Duodenal mucosa (tissue), 2 donors: Measurements from ENCODE around the gene MAN2A1.

Experiments
- H3K27ac ChIP-seq: one replicate; pipeline ENCODE4 v1.7.0; 2013; ENCODE audit warnings: low read depth, low read length
- H3K27me3 ChIP-seq, 2 donors: one replicate each; pipeline ENCODE4 v1.7.0; 2013; ENCODE audit warnings: low read length in 2 of 2, control low read depth in 1 of 2; ENCODE audit not compliant: insufficient read depth in 2 of 2, control insufficient read depth in 1 of 2
- H3K36me3 ChIP-seq, 2 donors: one replicate each; pipeline ENCODE4 v1.7.0; 2013; ENCODE audit warnings: low read length in 2 of 2, control low read depth in 1 of 2; ENCODE audit not compliant: insufficient read depth in 2 of 2, control insufficient read depth in 1 of 2
- H3K4me1 ChIP-seq, 2 donors: one replicate each; pipeline ENCODE4 v1.7.0; 2013; ENCODE audit warnings: low read length in 2 of 2, control low read depth in 1 of 2; ENCODE audit not compliant: insufficient read depth in 2 of 2, control insufficient read depth in 1 of 2
- H3K4me3 ChIP-seq, 2 donors: one replicate each; pipeline ENCODE4 v1.7.0; 2013; ENCODE audit warnings: low read length in 2 of 2, low read depth in 1 of 2
- H3K9ac ChIP-seq, 2 donors: one replicate each; pipeline ENCODE4 v1.7.0; 2013; ENCODE audit warnings: low read length in 2 of 2, low read depth in 1 of 2
- H3K9me3 ChIP-seq, 2 donors: one replicate each; pipeline ENCODE4 v1.7.0; 2013; ENCODE audit warnings: low read length in 2 of 2, control low read depth in 1 of 2; ENCODE audit not compliant: control insufficient read depth in 1 of 2

The MAN2A1 gene

DNA sequence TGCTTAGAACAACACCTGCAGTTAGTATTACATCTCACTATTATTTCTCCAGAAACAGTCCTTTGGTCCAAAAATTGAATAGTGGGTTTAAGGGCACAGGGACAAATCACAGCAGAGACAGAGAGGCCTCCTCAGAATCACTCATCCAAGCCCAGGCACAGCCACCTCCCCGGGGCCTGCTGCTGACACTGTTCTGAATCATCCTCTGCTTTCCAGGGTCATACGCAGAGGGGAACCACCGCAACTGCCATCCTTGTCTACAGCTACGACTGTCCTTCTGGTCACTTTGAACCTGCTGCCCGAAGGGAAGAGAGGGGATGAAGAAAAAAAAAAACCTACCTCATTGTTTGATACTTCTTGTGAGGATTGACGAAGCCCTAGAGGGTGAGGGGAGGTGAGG lies 35.3 kb upstream of the MAN2A1 start:
- H3K9me3 ChIP-seq: no peaks in the 10 kb centered on the region
- no peaks in the 10 kb centered on the region for H3K4me1 ChIP-seq
- no peak overlapping the region for H3K27ac ChIP-seq
- H3K27me3 ChIP-seq: no peaks in the 10 kb centered on the region
- no peaks in the 10 kb centered on the region for H3K36me3 ChIP-seq
- H3K4me3 ChIP-seq: no peak overlapping the region
- no peak overlapping the region for H3K9ac ChIP-seq

GRCh38 chr5:109655841-109656240 lies 33.9 kb upstream of the MAN2A1 start:
- Histone ChIP-seq H3K4me1 (no peaks in the 10 kb centered on the region), H3K9ac (no peak overlapping the region), H3K9me3 (no peaks in the 10 kb centered on the region), H3K36me3 (no peaks in the 10 kb centered on the region), H3K27ac (no peak overlapping the region), H3K27me3 (no peaks in the 10 kb centered on the region), H3K4me3 (no peak overlapping the region)

GRCh38 chr5:109656829-109657228 lies 32.9 kb upstream of the MAN2A1 start:
- no peak overlapping the region for H3K9ac ChIP-seq
- no peaks in the 10 kb centered on the region for H3K4me1 ChIP-seq
- no peak overlapping the region for H3K27ac ChIP-seq
- no peak overlapping the region for H3K4me3 ChIP-seq
- no peaks in the 10 kb centered on the region for H3K9me3 ChIP-seq
- H3K36me3 ChIP-seq: no peaks in the 10 kb centered on the region
- H3K27me3 ChIP-seq: no peaks in the 10 kb centered on the region

DNA sequence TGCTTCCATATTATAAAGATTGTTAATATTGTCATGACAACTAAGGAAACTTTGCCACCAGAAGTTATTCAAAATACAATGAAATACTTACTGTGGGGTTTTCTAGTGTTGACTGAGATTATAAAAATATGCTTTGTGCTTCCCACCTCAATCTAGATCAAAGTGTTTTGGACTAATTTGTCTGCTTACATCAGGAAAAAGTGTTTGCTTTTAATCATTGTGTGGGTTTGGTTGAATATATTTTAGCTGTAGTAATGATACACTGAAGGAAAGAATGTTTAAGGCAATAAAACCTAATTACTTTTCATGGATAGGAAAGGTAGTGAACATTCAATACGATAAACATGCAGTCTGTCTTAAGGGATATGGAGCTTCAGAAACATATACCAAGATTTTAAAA lies 29.8 kb upstream of the MAN2A1 start:
- H3K4me3 ChIP-seq: no peak overlapping the region
- H3K36me3 ChIP-seq: no peaks in the 10 kb centered on the region
- no peaks in the 10 kb centered on the region for H3K9me3 ChIP-seq
- H3K27ac ChIP-seq: no peak overlapping the region
- no peak overlapping the region for H3K9ac ChIP-seq
- no peaks in the 10 kb centered on the region for H3K27me3 ChIP-seq
- no peaks in the 10 kb centered on the region for H3K4me1 ChIP-seq

- Histone ChIP-seq H3K27me3 (no peaks in the 10 kb centered on the region), H3K4me3 (no peak overlapping the region), H3K27ac (no peak overlapping the region), H3K9ac (no peak overlapping the region), H3K4me1 (no peaks in the 10 kb centered on the region), H3K9me3 (no peaks in the 10 kb centered on the region), H3K36me3 (no peaks in the 10 kb centered on the region)
These were observed 29.4 kb upstream of the MAN2A1 start for GRCh38 chr5:109660301-109660700.

- Histone ChIP-seq H3K27me3 (no peaks in the 10 kb centered on the region), H3K27ac (no peak overlapping the region), H3K4me3 (no peak overlapping the region), H3K4me1 (no peaks in the 10 kb centered on the region), H3K9me3 (no peaks in the 10 kb centered on the region), H3K9ac (no peak overlapping the region), H3K36me3 (no peaks in the 10 kb centered on the region)
These were observed 21.5 kb upstream of the MAN2A1 start for GRCh38 chr5:109668237-109668636.

- no peaks in the 10 kb centered on the region for H3K4me1 ChIP-seq
- no peaks in the 10 kb centered on the region for H3K9me3 ChIP-seq
- no peak overlapping the region for H3K9ac ChIP-seq
- H3K36me3 ChIP-seq: no peaks in the 10 kb centered on the region
- H3K27me3 ChIP-seq: no peaks in the 10 kb centered on the region
- no peak overlapping the region for H3K27ac ChIP-seq
- H3K4me3 ChIP-seq: no peak overlapping the region
These were observed 20.9 kb upstream of the MAN2A1 start for GRCh38 chr5:109668668-109669422.

DNA sequence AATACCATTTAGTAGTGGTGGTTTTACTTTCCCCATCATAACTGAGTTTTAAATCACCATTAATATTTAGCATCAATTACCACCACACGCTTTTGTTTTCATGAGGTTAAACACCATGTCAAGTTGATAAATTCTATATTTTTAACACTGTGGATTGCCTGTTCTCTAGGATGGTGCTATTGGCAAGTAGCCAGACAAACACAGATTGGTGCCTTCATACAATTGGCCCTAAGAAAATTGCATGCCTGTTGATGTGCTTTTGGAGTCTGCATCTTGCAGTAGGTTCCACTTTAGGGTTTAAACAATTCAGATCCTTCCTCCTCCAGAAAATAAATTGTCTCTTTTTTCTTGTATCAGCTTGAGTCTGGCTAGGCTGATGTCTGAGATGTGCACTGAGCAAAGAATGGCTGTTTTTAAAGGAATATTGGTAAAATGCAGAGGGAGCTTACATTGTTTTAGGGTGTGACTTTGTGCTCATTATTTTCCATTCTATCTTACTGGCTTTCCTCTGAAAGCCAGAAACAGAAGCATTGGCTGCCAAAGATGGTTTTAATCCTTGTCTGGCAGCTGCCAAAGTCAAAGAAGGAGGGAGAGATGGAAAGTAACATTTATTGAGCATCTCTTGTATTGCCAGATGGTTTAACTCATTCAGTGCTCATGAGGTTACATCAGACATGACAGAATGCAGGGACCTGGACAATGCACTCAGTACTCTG lies 19.6 kb upstream of the MAN2A1 start:
- Histone ChIP-seq H3K9ac (no peak overlapping the region), H3K36me3 (no peaks in the 10 kb centered on the region), H3K9me3 (no peaks in the 10 kb centered on the region), H3K27ac (no peak overlapping the region), H3K4me3 (no peak overlapping the region), H3K4me1 (no peaks in the 10 kb centered on the region), H3K27me3 (peaks cover 0 to 2% of the 10 kb centered on the region in 2 donors)

GRCh38 chr5:109671136-109671535 lies 18.6 kb upstream of the MAN2A1 start:
- Histone ChIP-seq H3K4me1 (no peaks in the 10 kb centered on the region), H3K4me3 (no peak overlapping the region), H3K27me3 (peaks cover 0 to 2% of the 10 kb centered on the region in 2 donors), H3K9ac (no peak overlapping the region), H3K36me3 (no peaks in the 10 kb centered on the region), H3K27ac (no peak overlapping the region), H3K9me3 (no peaks in the 10 kb centered on the region)

- Histone ChIP-seq H3K36me3 (no peaks in the 10 kb centered on the region), H3K9me3 (no peaks in the 10 kb centered on the region), H3K27ac (no peak overlapping the region), H3K9ac (no peak overlapping the region), H3K27me3 (peaks cover 0 to 2% of the 10 kb centered on the region in 2 donors), H3K4me1 (no peaks in the 10 kb centered on the region), H3K4me3 (no peak overlapping the region)
These were observed 15.1 kb upstream of the MAN2A1 start for GRCh38 chr5:109674596-109674995.
